ENCODE data around the gene ADGRD1.
"Not testable (repeated sequence)": the region's sequence is repeated elsewhere in the genome, so short reads cannot be mapped to it uniquely, and the experiment has no call there.

The ADGRD1 gene

GRCh38 chr12:130953771-130954543 lies at the start of gene ADGRD1:
Gene ADGRD1 (plus strand): TSS chr12:130953907. CDS start chr12:130954466, 559 bp downstream.
- Histone ChIP-seq H3K9ac (ENCODE audit: insufficient read length) (no peak within 1 kb of the TSS), H3K4me3 (no peak within 1 kb of the TSS), H3K27ac (no peak within 1 kb of the TSS)

GRCh38 chr12:130904064-130904463 lies 49.6 kb upstream of the ADGRD1 start:
- no peak overlapping the region for H3K4me3 ChIP-seq
- no peak overlapping the region for H3K27ac ChIP-seq
- H3K9ac ChIP-seq (ENCODE audit: insufficient read length): no peak overlapping the region
- DNase-seq (ENCODE audit: low read depth, low spot score): no peak
- no peak for TF ChIP-seq FOXP2 (optimal IDR thresholded peaks at IDR 0.05; ENCODE audit: control extremely low read depth, extremely low read length, insufficient read depth)
- no peak for TF ChIP-seq POLR2AphosphoS5 (IDR thresholded peaks at IDR 0.05; ENCODE audit: borderline replicate concordance, low read depth, low read length)
- no peak for TF ChIP-seq EZH2 (IDR thresholded peaks at IDR 0.05)
- no peaks in the 10 kb centered on the region for H3K9me3 ChIP-seq (ENCODE audit: low read depth, low read length)
- H3K36me3 ChIP-seq (ENCODE audit: insufficient read depth, low read length): no peaks in the 10 kb centered on the region

More at GRCh38 chr12:130953771-130954543, at the start of gene ADGRD1:
- Histone ChIP-seq H3K9me3 (ENCODE audit: low read depth, low read length) (no peaks in the 10 kb centered on the region), H3K36me3 (ENCODE audit: insufficient read depth, low read length) (no peaks in the 10 kb centered on the region)
- TF ChIP-seq POLR2AphosphoS5 (IDR thresholded peaks at IDR 0.05; ENCODE audit: borderline replicate concordance, low read depth, low read length) (no peak), FOXP2 (optimal IDR thresholded peaks at IDR 0.05; ENCODE audit: control extremely low read depth, extremely low read length, insufficient read depth) (no peak), EZH2 (IDR thresholded peaks at IDR 0.05) (no peak)
- no peak for DNase-seq (ENCODE audit: low read depth, low spot score)

- not testable (repeated sequence) for H3K9ac ChIP-seq (ENCODE audit: insufficient read length); H3K36me3 ChIP-seq (ENCODE audit: insufficient read depth, low read length); H3K27ac ChIP-seq; DNase-seq (ENCODE audit: low read depth, low spot score); H3K9me3 ChIP-seq (ENCODE audit: low read depth, low read length); H3K4me3 ChIP-seq
Measured at GRCh38 chr12:130904936-130905455, 48.7 kb upstream of the ADGRD1 start.

GRCh38 chr12:130909111-130909510 lies 44.6 kb upstream of the ADGRD1 start:
- Histone ChIP-seq H3K36me3 (ENCODE audit: insufficient read depth, low read length) (no peaks in the 10 kb centered on the region), H3K27ac (no peak overlapping the region), H3K9ac (ENCODE audit: insufficient read length) (no peak overlapping the region), H3K9me3 (ENCODE audit: low read depth, low read length) (no peaks in the 10 kb centered on the region; the same call in 1 of the 2 replicates), H3K4me3 (no peak overlapping the region)
- no peak for DNase-seq (ENCODE audit: low read depth, low spot score)
- TF ChIP-seq POLR2AphosphoS5 (IDR thresholded peaks at IDR 0.05; ENCODE audit: borderline replicate concordance, low read depth, low read length) (no peak), EZH2 (IDR thresholded peaks at IDR 0.05) (no peak), FOXP2 (optimal IDR thresholded peaks at IDR 0.05; ENCODE audit: control extremely low read depth, extremely low read length, insufficient read depth) (no peak)

GRCh38 chr12:130911193-130911592 lies 42.5 kb upstream of the ADGRD1 start:
- Histone ChIP-seq H3K27ac (no peak overlapping the region), H3K36me3 (ENCODE audit: insufficient read depth, low read length) (no peaks in the 10 kb centered on the region), H3K4me3 (no peak overlapping the region), H3K9ac (ENCODE audit: insufficient read length) (no peak overlapping the region), H3K9me3 (ENCODE audit: low read depth, low read length) (no peaks in the 10 kb centered on the region; the same call in 1 of the 2 replicates)
- no peak for DNase-seq (ENCODE audit: low read depth, low spot score)
- TF ChIP-seq EZH2 (IDR thresholded peaks at IDR 0.05): no peak
- no peak for TF ChIP-seq POLR2AphosphoS5 (IDR thresholded peaks at IDR 0.05; ENCODE audit: borderline replicate concordance, low read depth, low read length)
- no peak for TF ChIP-seq FOXP2 (optimal IDR thresholded peaks at IDR 0.05; ENCODE audit: control extremely low read depth, extremely low read length, insufficient read depth)

GRCh38 chr12:130911933-130912332 lies 41.8 kb upstream of the ADGRD1 start:
- TF ChIP-seq EZH2 (IDR thresholded peaks at IDR 0.05) (no peak), FOXP2 (optimal IDR thresholded peaks at IDR 0.05; ENCODE audit: control extremely low read depth, extremely low read length, insufficient read depth) (no peak), POLR2AphosphoS5 (IDR thresholded peaks at IDR 0.05; ENCODE audit: borderline replicate concordance, low read depth, low read length) (no peak)
- Histone ChIP-seq H3K9me3 (ENCODE audit: low read depth, low read length) (no peaks in the 10 kb centered on the region; the same call in 1 of the 2 replicates), H3K36me3 (ENCODE audit: insufficient read depth, low read length) (no peaks in the 10 kb centered on the region), H3K9ac (ENCODE audit: insufficient read length) (no peak overlapping the region), H3K27ac (no peak overlapping the region), H3K4me3 (no peak overlapping the region)
- no peak for DNase-seq (ENCODE audit: low read depth, low spot score)

GRCh38 chr12:130916241-130916911 lies 37.3 kb upstream of the ADGRD1 start:
- peak overlapping the region; percentile 59 for H3K4me3 ChIP-seq
- DNase-seq (ENCODE audit: low read depth, low spot score): peak; percentile 8
- no peak overlapping the region for H3K9ac ChIP-seq (ENCODE audit: insufficient read length)
- no peaks in the 10 kb centered on the region for H3K9me3 ChIP-seq (ENCODE audit: low read depth, low read length)
- TF ChIP-seq EZH2 (IDR thresholded peaks at IDR 0.05): no peak
- no peak overlapping the region for H3K27ac ChIP-seq
- no peaks in the 10 kb centered on the region for H3K36me3 ChIP-seq (ENCODE audit: insufficient read depth, low read length)

- no peak for DNase-seq (ENCODE audit: low read depth, low spot score)
- no peak overlapping the region for H3K4me3 ChIP-seq
- TF ChIP-seq EZH2 (IDR thresholded peaks at IDR 0.05) (no peak), POLR2AphosphoS5 (IDR thresholded peaks at IDR 0.05; ENCODE audit: borderline replicate concordance, low read depth, low read length) (no peak), FOXP2 (optimal IDR thresholded peaks at IDR 0.05; ENCODE audit: control extremely low read depth, extremely low read length, insufficient read depth) (no peak)
- H3K9me3 ChIP-seq (ENCODE audit: low read depth, low read length): no peaks in the 10 kb centered on the region
- H3K36me3 ChIP-seq (ENCODE audit: insufficient read depth, low read length): no peaks in the 10 kb centered on the region
- H3K9ac ChIP-seq (ENCODE audit: insufficient read length): no peak overlapping the region
- H3K27ac ChIP-seq: no peak overlapping the region
Measured at GRCh38 chr12:130917607-130918006, 36.1 kb upstream of the ADGRD1 start.

Data from SK-N-MC (cell line).